HG03432 (cell line): ENCODE results near the gene RAD9A.

Experiments
- ATAC-seq: cut with Tn5 transposase; IDR thresholded peaks from one replicate; pipeline ENCODE4 v1.9.1; 2021; ENCODE audit warnings: mild to moderate bottlenecking, moderate library complexity; ENCODE audit not compliant: unreplicated experiment

The RAD9A gene

DNA sequence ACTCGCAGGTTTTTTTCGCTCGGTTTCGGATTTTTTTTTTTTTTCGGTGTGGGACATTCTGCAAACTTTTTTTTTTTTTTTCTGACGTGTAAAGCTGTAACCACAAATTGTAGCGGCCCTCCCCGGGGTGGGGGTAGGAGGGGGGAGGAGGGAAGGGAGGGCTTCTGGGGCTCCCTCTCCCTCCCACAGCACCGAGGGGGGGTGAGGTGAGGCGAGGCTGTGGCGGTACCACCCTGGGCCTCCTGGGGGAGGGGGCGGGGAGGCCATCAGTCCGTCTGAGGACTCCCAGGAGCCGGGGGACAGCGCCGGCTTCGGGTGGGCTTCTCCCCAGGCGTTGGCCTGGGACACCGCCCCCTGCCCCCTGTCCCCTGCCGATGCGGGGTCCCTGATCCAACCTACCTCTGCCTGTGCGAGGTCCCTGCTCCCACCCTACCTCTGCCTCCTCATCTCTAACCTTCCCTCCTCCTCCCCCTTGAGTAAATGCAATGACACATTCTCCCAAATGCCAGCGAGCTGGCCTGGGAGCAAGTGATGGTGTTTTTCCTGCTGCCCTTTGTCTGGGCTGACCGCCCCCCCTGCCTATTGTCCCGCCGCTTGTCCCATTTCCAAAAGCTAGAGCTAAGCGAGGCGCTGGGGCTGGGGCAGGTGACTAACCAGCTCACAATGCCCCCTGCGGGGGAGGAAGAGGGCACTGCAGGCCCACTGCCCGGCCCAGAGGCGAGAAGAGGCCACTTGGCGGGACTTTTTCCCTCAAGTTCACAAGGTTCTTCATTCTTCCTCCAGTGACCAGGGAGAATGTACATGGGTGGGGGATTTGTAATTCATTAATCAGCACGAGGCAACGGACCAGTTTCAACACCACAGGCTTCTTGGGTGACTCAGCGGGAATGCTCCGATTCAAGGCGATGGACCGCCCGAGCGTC, 17.9 kb upstream of the RAD9A start:
- ATAC-seq: no peak

- ATAC-seq: no peak
Observed at GRCh38 chr11:67374571-67375281, 17.1 kb upstream of the RAD9A start.

DNA sequence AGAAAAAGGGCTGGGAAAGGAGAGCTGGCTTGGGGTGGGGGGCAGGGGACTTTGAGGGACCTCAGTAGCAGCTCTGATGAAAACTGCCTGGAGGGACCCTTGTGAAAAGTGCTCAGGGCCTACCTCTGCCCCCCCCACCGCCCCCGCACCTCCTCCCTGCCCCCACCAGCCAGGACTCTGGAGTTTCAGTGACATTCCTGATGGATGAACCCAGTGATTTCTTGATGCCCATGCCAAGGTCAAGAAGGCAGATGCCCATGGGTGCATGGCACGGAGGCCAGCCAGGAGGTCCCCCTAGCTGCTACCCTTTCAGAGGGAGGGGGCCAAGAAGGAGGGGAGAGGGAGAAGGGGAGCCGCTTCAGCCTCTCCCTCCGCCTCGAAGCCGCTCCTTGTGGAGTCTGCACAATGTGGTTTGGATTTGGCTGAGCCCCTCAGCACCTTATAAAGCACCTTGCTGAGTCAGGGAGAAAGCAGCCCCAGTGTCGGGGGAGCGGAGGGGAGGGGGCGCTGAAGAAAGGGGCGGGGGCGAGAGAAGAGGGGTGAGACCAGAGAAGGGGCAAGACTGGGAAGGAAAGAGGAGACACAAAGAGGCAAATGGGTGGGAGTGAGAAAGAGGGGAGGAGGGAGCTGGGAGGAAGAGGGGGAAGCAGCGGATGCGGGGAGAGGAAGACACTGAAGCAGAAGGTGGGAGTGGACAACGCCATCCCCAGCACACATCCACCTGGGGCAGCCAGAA, 16.3 kb upstream of the RAD9A start:
- ATAC-seq: no peak

- ATAC-seq: no peak
Observed at GRCh38 chr11:67376063-67376820, 15.5 kb upstream of the RAD9A start.

GRCh38 chr11:67376873-67377808, 14.6 kb upstream of the RAD9A start:
- no peak for ATAC-seq

- no peak for ATAC-seq
Observed at GRCh38 chr11:67378544-67378943, 13.2 kb upstream of the RAD9A start.

DNA sequence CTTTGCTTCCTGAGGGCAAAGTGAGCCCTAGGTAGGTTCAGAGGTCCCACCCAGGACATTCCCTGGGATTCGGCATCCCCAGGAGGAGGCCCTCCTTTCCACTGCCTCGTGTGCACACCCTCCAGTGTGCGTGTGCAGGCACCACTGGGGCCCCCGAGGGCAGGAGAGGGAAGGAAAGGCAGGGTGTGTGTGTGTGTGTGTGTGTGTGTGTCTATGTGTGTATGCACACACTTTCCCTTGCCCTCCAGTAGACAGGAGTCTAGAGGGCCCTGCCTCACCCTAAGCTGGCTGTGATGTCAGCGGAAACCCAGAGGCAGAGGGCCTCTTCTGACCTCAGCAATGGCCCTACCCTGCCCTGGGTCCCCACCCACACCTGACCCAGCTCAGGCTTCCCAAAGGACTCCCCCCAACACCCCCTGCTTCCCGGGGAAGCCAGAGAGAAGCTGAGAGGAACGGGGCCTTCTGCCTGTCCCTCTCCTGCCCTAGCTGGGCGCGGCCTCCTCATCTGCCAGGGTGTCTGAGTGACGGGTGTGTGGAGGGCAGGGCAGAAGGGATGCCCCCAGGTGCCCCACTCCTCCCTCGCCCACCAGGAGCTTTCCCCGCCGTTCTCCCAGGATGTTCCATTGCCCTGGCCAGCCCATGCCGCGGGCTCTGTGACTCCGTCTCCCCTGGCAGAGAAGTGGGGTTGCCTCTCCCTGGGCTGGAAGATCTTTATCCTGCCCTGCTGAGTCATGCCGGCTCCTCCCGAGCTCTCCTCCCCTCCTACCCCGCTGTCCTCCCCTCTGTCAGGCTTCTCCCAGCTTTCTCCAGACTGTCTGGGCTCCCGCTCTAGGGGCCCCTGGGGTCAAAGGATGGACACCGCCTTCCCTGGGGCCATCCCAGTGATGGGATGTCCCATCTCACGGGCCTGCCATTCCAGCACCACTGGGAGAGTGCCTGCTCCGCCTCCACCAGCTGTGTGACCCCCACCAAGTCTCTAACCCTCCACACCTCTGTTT, 12.4 kb upstream of the RAD9A start:
- ATAC-seq: no peak

- no peak for ATAC-seq
Observed at GRCh38 chr11:67381244-67381972, 10.4 kb upstream of the RAD9A start.

DNA sequence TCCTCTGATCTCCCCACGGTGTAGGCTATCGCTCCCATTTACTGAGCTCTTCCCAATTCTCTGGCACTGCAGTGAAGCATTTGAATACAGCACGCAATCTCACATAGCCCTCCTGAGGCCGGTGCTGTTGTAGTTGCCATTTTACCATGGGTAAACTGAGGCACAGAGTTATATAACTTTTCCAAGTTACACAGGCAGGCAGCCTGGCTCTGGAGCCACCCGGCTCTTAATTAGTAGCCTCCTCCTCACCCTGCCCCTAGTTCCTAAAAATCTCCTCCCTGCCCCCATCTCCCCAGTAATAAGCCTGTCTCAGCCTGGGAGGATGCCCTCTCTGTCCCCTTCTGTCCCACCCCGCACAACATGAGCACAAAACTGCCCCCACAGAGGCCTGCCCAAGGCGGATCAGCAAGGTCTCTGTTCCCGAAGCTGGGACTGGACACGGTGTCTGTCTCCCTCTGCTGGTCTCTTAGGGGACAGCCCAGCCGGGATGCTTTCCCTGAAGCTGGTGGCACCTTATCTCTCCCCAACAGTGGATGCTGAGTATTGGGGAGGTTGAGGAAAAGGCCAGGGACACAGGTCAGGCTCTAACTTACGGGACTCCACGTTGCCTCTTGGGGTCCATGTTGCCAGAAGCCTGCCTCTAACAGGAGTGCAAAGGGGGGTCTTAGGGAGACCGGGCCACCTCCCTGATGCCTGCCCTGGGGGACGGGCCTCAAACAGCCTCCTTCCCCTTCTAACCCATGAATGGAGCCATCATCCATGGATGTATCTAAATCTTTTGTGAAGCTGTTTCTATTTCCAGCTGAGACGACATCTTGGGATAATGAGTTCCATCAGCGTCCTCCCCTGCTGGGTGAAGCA, 9.3 kb upstream of the RAD9A start:
- ATAC-seq: peak; percentile 67

- ATAC-seq: no peak
Observed at GRCh38 chr11:67384851-67385366, 6.9 kb upstream of the RAD9A start.

- no peak for ATAC-seq
Observed at GRCh38 chr11:67387069-67387468, 4.7 kb upstream of the RAD9A start.

DNA sequence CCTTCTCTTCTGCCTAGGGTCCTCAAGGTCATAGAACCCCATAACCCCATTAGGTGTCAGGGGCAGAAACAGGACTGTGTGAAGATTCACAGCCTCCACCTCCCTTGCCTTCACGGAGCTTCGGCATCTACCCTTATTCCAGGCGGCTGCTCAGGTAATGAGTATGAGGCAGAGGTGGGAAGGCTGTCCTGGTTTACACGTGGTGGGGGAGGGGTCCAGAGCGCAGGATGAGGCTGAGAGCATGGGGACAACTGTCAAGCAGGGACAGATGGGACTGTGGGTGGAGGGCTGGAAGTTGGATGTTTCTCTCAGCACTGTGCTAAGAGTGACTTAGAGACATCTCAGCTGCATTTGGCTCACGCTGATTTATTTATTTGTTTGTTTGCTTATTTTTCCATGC, 4.3 kb upstream of the RAD9A start:
- ATAC-seq: no peak

DNA sequence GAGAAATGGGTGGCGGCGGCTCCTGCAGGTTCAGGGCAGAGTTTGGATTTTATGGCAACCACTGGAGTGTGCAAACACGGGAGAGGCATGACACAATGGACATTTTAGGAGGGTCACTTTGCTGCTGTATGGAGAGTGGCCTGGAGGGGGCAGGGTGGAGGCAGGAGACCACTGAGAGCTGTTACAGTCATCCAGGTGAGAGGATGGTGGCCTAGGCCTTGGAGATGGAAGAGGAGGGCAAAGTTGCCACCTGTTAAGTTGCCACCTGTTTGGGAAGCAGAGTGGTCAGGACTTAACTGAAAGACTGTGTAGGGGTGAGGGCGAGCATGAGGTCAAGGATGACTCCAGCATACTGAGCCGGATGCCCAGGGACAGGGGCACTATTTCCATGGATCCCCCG, 2.3 kb upstream of the RAD9A start:
- no peak for ATAC-seq

GRCh38 chr11:67390947-67391303, 861 bp upstream of the RAD9A start:
- ATAC-seq: no peak

GRCh38 chr11:67392183-67392715, 463 bp downstream of the RAD9A start:
- ATAC-seq: peak; percentile 2

DNA sequence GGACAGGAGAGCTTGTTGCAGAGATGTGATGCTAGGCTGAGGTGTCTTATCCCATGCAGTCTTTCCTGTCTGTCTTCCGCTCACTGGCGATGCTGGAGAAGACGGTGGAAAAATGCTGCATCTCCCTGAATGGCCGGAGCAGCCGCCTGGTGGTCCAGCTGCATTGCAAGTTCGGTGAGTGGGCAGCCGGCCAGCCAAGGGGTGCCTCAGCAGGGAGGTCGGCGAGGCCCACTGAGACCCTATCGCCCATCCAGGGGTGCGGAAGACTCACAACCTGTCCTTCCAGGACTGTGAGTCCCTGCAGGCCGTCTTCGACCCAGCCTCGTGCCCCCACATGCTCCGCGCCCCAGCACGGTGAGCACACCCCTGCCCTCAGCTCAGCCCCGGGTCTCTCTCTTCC, 1.7 kb downstream of the RAD9A start:
- ATAC-seq: no peak
